HCT116 (cell line): ENCODE results near the gene TDRD10.

Experiments used
- CTCF ChIP-seq, 3 experiments: fragments of 200-600 bp in 1 of 3; sonication (generic) in 1 of 3; IDR thresholded peaks in 2 of 3; conservative IDR thresholded peaks in 1 of 3; 2 replicates each; pipeline ENCODE4 v1.5.1; 2012 to 2017; ENCODE audit warnings: low read depth in 2 of 3, low read length in 2 of 3, antibody characterized with exemption in 1 of 3, borderline replicate concordance in 1 of 3, control low read depth in 1 of 3, mild to moderate bottlenecking in 1 of 3, mixed read lengths in 1 of 3, mixed run types in 1 of 3, moderate library complexity in 1 of 3; ENCODE audit not compliant: insufficient read depth in 1 of 3
- EGR1 ChIP-seq: IDR thresholded peaks from 2 replicates; pipeline ENCODE4 v1.6.1; 2012; ENCODE audit warnings: low read depth
- EZH2 ChIP-seq: fragments of 200-600 bp; sonication (generic); IDR thresholded peaks from 2 replicates; pipeline ENCODE4 v1.6.1; 2017; ENCODE audit warnings: antibody characterized with exemption, mixed run types
- POLR2A ChIP-seq: IDR thresholded peaks from 2 replicates; pipeline ENCODE4 v1.7.0; 2011; ENCODE audit warnings: borderline replicate concordance; ENCODE audit not compliant: insufficient read depth, insufficient read length; ENCODE audit errors: extremely low read depth
- POLR2AphosphoS5 ChIP-seq: IDR thresholded peaks from 2 replicates; pipeline ENCODE4 v1.6.1; 2011; ENCODE audit warnings: mild to moderate bottlenecking, low read depth, low read length, moderate library complexity
- RAD21 ChIP-seq: IDR thresholded peaks from 2 replicates; pipeline ENCODE4 v1.6.1; 2012; ENCODE audit warnings: low read depth, mild to moderate bottlenecking
- SIN3A ChIP-seq: IDR thresholded peaks from 2 replicates; pipeline ENCODE4 v1.6.1; 2012; ENCODE audit warnings: low read depth
- YY1 ChIP-seq: IDR thresholded peaks from 2 replicates; pipeline ENCODE4 v1.6.1; 2011; ENCODE audit warnings: low read length, low read depth, moderate library complexity, mild to moderate bottlenecking; ENCODE audit not compliant: insufficient replicate concordance; ENCODE audit errors: extremely low read depth
- ZFX ChIP-seq: fragments of 450-650 bp; IDR thresholded peaks from 2 replicates; pipeline ENCODE4 v1.6.1; 2017
- ZNF274 ChIP-seq: fragments of 200-500 bp; sonication (Bioruptor generic); IDR thresholded peaks from 2 replicates; pipeline ENCODE4 v1.6.1; 2014; ENCODE audit warnings: mild to moderate bottlenecking, low read depth, low read length, inconsistent platforms

GRCh38 chr1:154497026-154497806 lies 4.8 kb upstream of the TDRD10 start:
- TF ChIP-seq POLR2AphosphoS5, result no peak
- no peak for TF ChIP-seq ZFX
- TF ChIP-seq CTCF (IDR thresholded peaks at IDR 0.05 in 2 of 3, conservative IDR thresholded peaks at IDR 0.05 in 1 of 3; ENCODE audit: borderline replicate concordance in 1 of 3, insufficient read depth in 1 of 3, low read depth in 2 of 3, low read length in 2 of 3), result no peak
- TF ChIP-seq POLR2A, result no peak
- TF ChIP-seq EZH2, result no peak
- TF ChIP-seq YY1, result no peak
- TF ChIP-seq EGR1, result no peak
- no peak for TF ChIP-seq RAD21
- TF ChIP-seq SIN3A, result no peak
- no peak for TF ChIP-seq ZNF274
